OCI-LY1 (cell line): Measurements from ENCODE around the gene SPATA46.

Experiments used
- EZH2 ChIP-seq: fragments of 200-600 bp; sonication (generic), shearing (Covaris generic); IDR thresholded peaks from 2 replicates; pipeline ENCODE4 v1.8.0; 2017; ENCODE audit warnings: borderline replicate concordance, mixed run types, mild to moderate bottlenecking, antibody characterized with exemption, low read length, moderate library complexity, mixed read lengths
- TF ChIP-seq, protein P1 (sequence below): fragments of 200-600 bp; sonication (generic), shearing (Covaris generic); IDR thresholded peaks from 2 replicates; pipeline ENCODE4 v1.5.1; 2017; ENCODE audit warnings: mild to moderate bottlenecking, antibody characterized with exemption, low read length, moderate library complexity, mixed read lengths

DNA sequence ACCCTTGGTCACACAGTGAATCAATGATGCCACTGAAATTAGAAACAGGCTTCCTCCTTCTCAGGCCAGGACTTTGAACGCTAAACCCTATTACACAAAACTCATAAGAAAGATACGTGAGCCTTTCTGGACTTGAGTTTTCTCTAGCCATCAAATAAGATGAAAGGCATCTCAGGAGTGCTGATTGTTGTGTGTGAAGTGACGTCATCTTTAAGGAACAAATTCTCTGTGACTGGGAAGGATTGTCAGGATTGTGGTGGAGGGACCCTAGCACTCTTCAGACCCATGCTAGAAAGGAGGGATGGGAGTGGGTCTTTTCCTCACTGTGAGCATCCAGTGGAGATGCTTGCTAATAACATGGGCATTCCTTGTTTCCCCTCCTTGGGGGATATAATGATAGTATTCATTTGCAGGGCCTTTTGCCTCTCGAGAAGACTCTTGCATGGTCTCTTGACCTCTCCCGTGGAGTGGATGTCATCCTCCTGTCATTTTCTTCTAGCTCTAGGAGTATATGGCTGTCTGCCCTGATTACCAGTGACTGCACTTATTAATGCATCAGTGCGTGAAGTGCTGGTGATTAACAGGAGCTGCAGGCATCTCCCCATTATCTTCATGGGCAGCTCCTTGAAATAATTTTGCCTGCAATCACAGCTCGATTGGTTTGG lies 39.9 kb downstream of the SPATA46 start:
- TF ChIP-seq, protein P1, sequence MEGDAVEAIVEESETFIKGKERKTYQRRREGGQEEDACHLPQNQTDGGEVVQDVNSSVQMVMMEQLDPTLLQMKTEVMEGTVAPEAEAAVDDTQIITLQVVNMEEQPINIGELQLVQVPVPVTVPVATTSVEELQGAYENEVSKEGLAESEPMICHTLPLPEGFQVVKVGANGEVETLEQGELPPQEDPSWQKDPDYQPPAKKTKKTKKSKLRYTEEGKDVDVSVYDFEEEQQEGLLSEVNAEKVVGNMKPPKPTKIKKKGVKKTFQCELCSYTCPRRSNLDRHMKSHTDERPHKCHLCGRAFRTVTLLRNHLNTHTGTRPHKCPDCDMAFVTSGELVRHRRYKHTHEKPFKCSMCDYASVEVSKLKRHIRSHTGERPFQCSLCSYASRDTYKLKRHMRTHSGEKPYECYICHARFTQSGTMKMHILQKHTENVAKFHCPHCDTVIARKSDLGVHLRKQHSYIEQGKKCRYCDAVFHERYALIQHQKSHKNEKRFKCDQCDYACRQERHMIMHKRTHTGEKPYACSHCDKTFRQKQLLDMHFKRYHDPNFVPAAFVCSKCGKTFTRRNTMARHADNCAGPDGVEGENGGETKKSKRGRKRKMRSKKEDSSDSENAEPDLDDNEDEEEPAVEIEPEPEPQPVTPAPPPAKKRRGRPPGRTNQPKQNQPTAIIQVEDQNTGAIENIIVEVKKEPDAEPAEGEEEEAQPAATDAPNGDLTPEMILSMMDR = no peak
- TF ChIP-seq EZH2 = no peak
